Neuronal stem cell (in vitro differentiated cells): ENCODE measurements around the gene TWSG1.

Experiments used
- DNase-seq: peaks from one replicate; pipeline ENCODE4 v3.0.0-alpha.2; 2013; ENCODE audit warnings: low spot score
- H2AFZ ChIP-seq: one replicate; pipeline ENCODE4 v1.6.1; 2013; ENCODE audit warnings: mild to moderate bottlenecking, low read length, inconsistent platforms
- H2AK5ac ChIP-seq: 2 replicates; pipeline ENCODE4 v1.6.1; 2013; ENCODE audit warnings: low read depth, mild to moderate bottlenecking, inconsistent platforms, low read length, moderate library complexity, mixed read lengths
- H2BK120ac ChIP-seq: 2 replicates; pipeline ENCODE4 v1.6.1; 2013; ENCODE audit warnings: low read depth, mild to moderate bottlenecking, inconsistent platforms, low read length, moderate library complexity, mixed read lengths
- H2BK12ac ChIP-seq: one replicate; pipeline ENCODE4 v1.6.1; 2013; ENCODE audit warnings: low read length, inconsistent platforms
- H2BK15ac ChIP-seq: 2 replicates; pipeline ENCODE4 v1.6.1; 2013; ENCODE audit warnings: mild to moderate bottlenecking, low read length, inconsistent platforms, mixed read lengths
- H2BK5ac ChIP-seq: one replicate; pipeline ENCODE4 v1.6.1; 2013; ENCODE audit warnings: inconsistent platforms, mild to moderate bottlenecking, low read length, moderate library complexity
- H3K14ac ChIP-seq: one replicate; pipeline ENCODE4 v1.6.1; 2013; ENCODE audit warnings: low read length, inconsistent platforms
- H3K18ac ChIP-seq: 2 replicates; pipeline ENCODE4 v1.6.1; 2013; ENCODE audit warnings: low read length, inconsistent platforms
- H3K23ac ChIP-seq: 2 replicates; pipeline ENCODE4 v1.6.1; 2013; ENCODE audit warnings: low read depth, mild to moderate bottlenecking, mixed read lengths, low read length, inconsistent platforms; ENCODE audit not compliant: poor library complexity
- H3K27ac ChIP-seq: replicated peaks from 3 replicates; pipeline ENCODE4 v1.5.1; 2013; ENCODE audit warnings: low read length, inconsistent platforms
- H3K27me3 ChIP-seq, 3 experiments: 2 replicates each; pipeline ENCODE4 v1.6.1; 2013; ENCODE audit warnings: low read length in 3 of 3, mild to moderate bottlenecking in 2 of 3, inconsistent platforms in 1 of 3, low read depth in 1 of 3, mixed read lengths in 1 of 3, moderate library complexity in 1 of 3; ENCODE audit not compliant: control insufficient read depth in 3 of 3, insufficient read depth in 3 of 3
- H3K36me3 ChIP-seq, 2 donors: replicated peaks in 1 of 2; 2 replicates each; pipeline ENCODE4 v1.6.1; 2013; ENCODE audit warnings: low read length in 2 of 2; ENCODE audit not compliant: control insufficient read depth in 2 of 2, insufficient read depth in 2 of 2
- H3K4ac ChIP-seq: 2 replicates; pipeline ENCODE4 v1.6.1; 2013; ENCODE audit warnings: inconsistent platforms, mild to moderate bottlenecking, low read length, moderate library complexity
- H3K4me1 ChIP-seq, 2 donors: 1 replicate in 1 of 2; 2 replicates in 1 of 2; pipeline ENCODE4 v1.6.1; 2013; ENCODE audit warnings: low read length in 2 of 2, low read depth in 1 of 2; ENCODE audit not compliant: control insufficient read depth in 2 of 2, insufficient read depth in 1 of 2
- H3K4me2 ChIP-seq: one replicate; pipeline ENCODE4 v1.6.1; 2013; ENCODE audit warnings: mild to moderate bottlenecking, low read length, inconsistent platforms; ENCODE audit not compliant: insufficient read depth, poor library complexity, severe bottlenecking
- H3K4me3 ChIP-seq, 2 donors: 2 replicates each; pipeline ENCODE4 v1.5.1; 2013; ENCODE audit warnings: low read length in 2 of 2, mild to moderate bottlenecking in 2 of 2, inconsistent platforms in 1 of 2, moderate library complexity in 1 of 2
- H3K79me1 ChIP-seq: one replicate; pipeline ENCODE4 v1.6.1; 2013; ENCODE audit warnings: low read depth, mild to moderate bottlenecking, inconsistent platforms, low read length, moderate library complexity
- H3K9ac ChIP-seq: one replicate; pipeline ENCODE4 v1.6.1; 2013; ENCODE audit warnings: mild to moderate bottlenecking, low read depth, low read length, inconsistent platforms; ENCODE audit not compliant: poor library complexity
- H3K9me3 ChIP-seq, 2 donors: replicated peaks in 1 of 2; 2 replicates each; pipeline versions ENCODE3 to v1.6.1; 2013; ENCODE audit warnings: low read length in 2 of 2, mild to moderate bottlenecking in 2 of 2, inconsistent platforms in 1 of 2, low read depth in 1 of 2, mixed read lengths in 1 of 2, moderate library complexity in 1 of 2; ENCODE audit not compliant: control insufficient read depth in 2 of 2, insufficient read depth in 1 of 2
- H4K8ac ChIP-seq: one replicate; pipeline ENCODE4 v1.6.1; 2013; ENCODE audit warnings: low read depth, mild to moderate bottlenecking, inconsistent platforms, low read length, moderate library complexity
- H4K91ac ChIP-seq: one replicate; pipeline ENCODE4 v1.6.1; 2013; ENCODE audit warnings: low read length, low read depth, mild to moderate bottlenecking, inconsistent platforms; ENCODE audit not compliant: poor library complexity
- WGBS, 2 donors: extraction: QIAGEN DNeasy Blood & Tissue Kit; methylation state at CpG; one replicate each; pipeline ENCODE4 v1.1.7; 2013; ENCODE audit warnings: missing lambda C conversion rate in 2 of 2, mixed read lengths in 1 of 2; ENCODE audit not compliant: insufficient read length in 2 of 2, insufficient replicate concordance in 1 of 2; ENCODE audit errors: extremely low coverage in 2 of 2; 5-methylcytosine and 5-hydroxymethylcytosine counted together

Gene TWSG1

GRCh38 chr18:9437021-9437437, 102.5 kb downstream of the TWSG1 start:
- Histone ChIP-seq H3K23ac (no peak overlapping the region), H3K9ac (no peak overlapping the region), H3K27me3 (no peaks in the 10 kb centered on the region), H2BK120ac (no peak overlapping the region), H3K36me3 (no peaks in the 10 kb centered on the region), H3K14ac (no peak overlapping the region), H2AK5ac (no peak overlapping the region), H3K4ac (no peak overlapping the region), H4K91ac (no peak overlapping the region), H3K4me1 (peaks cover 11 to 17% of the 10 kb centered on the region in 2 donors), H3K4me3 (no peak overlapping the region), H2BK5ac (no peak overlapping the region), H3K4me2 (no peak overlapping the region), H3K27ac (no peak overlapping the region), H2BK15ac (no peak overlapping the region), H3K79me1 (no peaks in the 10 kb centered on the region), H3K18ac (peak overlapping the region; percentile 55), H3K9me3 (no peaks in the 10 kb centered on the region), H2AFZ (peak overlapping the region; percentile 37), H2BK12ac (no peak overlapping the region), H4K8ac (no peak overlapping the region)
- WGBS, 2 donors = no CpG with 5 or more reads among the region's 5 CpGs
- no peak for DNase-seq

- H2BK15ac ChIP-seq = no peak overlapping the region
- no peak overlapping the region for H4K8ac ChIP-seq
- H3K18ac ChIP-seq = no peak overlapping the region
- no peak overlapping the region for H3K23ac ChIP-seq
- H3K27ac ChIP-seq = no peak overlapping the region
- no peak overlapping the region for H3K4me2 ChIP-seq
- no peak overlapping the region for H2AFZ ChIP-seq
- H3K36me3 ChIP-seq = no peaks in the 10 kb centered on the region
- no peak overlapping the region for H3K9ac ChIP-seq
- H4K91ac ChIP-seq = no peak overlapping the region
- H3K14ac ChIP-seq = no peak overlapping the region
- no peak for DNase-seq
- no peak overlapping the region for H3K4me3 ChIP-seq
- H3K79me1 ChIP-seq = no peaks in the 10 kb centered on the region
- WGBS, 2 donors = no CpG with 5 or more reads among the region's 4 CpGs
- H2AK5ac ChIP-seq = no peak overlapping the region
- no peaks in the 10 kb centered on the region for H3K9me3 ChIP-seq
- no peaks in the 10 kb centered on the region for H3K27me3 ChIP-seq
- peaks cover 11 to 17% of the 10 kb centered on the region in 2 donors for H3K4me1 ChIP-seq
- H2BK12ac ChIP-seq = no peak overlapping the region
- no peak overlapping the region for H2BK5ac ChIP-seq
- H2BK120ac ChIP-seq = no peak overlapping the region
- H3K4ac ChIP-seq = no peak overlapping the region
These were observed 103.1 kb downstream of the TWSG1 start for GRCh38 chr18:9437672-9438071.

GRCh38 chr18:9441061-9441460, 106.5 kb downstream of the TWSG1 start:
- no peak overlapping the region for H3K4me3 ChIP-seq
- H3K27ac ChIP-seq = no peak overlapping the region
- H2BK120ac ChIP-seq = no peak overlapping the region
- H3K27me3 ChIP-seq = no peaks in the 10 kb centered on the region
- DNase-seq = no peak
- WGBS, 2 donors = 100% methylated on average over 2 of the region's 3 CpGs; no CpG with 5 or more reads in 1 of the 2 donors
- H3K79me1 ChIP-seq = no peaks in the 10 kb centered on the region
- no peaks in the 10 kb centered on the region for H3K36me3 ChIP-seq
- no peak overlapping the region for H3K9ac ChIP-seq
- H2AK5ac ChIP-seq = no peak overlapping the region
- H3K14ac ChIP-seq = no peak overlapping the region
- peaks cover 1 to 8% of the 10 kb centered on the region in 2 donors for H3K4me1 ChIP-seq
- H2BK15ac ChIP-seq = no peak overlapping the region
- no peak overlapping the region for H3K18ac ChIP-seq
- H2AFZ ChIP-seq = no peak overlapping the region
- no peak overlapping the region for H3K4me2 ChIP-seq
- no peak overlapping the region for H3K4ac ChIP-seq
- H3K9me3 ChIP-seq = peaks cover 0 to under 1% of the 10 kb centered on the region in 2 donors
- H3K23ac ChIP-seq = no peak overlapping the region
- H2BK12ac ChIP-seq = no peak overlapping the region
- H4K8ac ChIP-seq = no peak overlapping the region
- no peak overlapping the region for H4K91ac ChIP-seq
- H2BK5ac ChIP-seq = no peak overlapping the region

- no peaks in the 10 kb centered on the region for H3K79me1 ChIP-seq
- H2AFZ ChIP-seq = no peak overlapping the region
- H2AK5ac ChIP-seq = no peak overlapping the region
- H3K9ac ChIP-seq = no peak overlapping the region
- no peak overlapping the region for H2BK120ac ChIP-seq
- H3K4me1 ChIP-seq = no peaks in the 10 kb centered on the region
- H3K14ac ChIP-seq = no peak overlapping the region
- no peak overlapping the region for H3K18ac ChIP-seq
- no peak for DNase-seq
- no peak overlapping the region for H3K27ac ChIP-seq
- H3K36me3 ChIP-seq = no peaks in the 10 kb centered on the region
- H2BK5ac ChIP-seq = no peak overlapping the region
- H4K8ac ChIP-seq = no peak overlapping the region
- no peak overlapping the region for H3K4ac ChIP-seq
- H3K23ac ChIP-seq = no peak overlapping the region
- H2BK12ac ChIP-seq = no peak overlapping the region
- peaks cover 5 to 15% of the 10 kb centered on the region in 2 donors for H3K9me3 ChIP-seq
- H3K27me3 ChIP-seq = no peaks in the 10 kb centered on the region
- H3K4me2 ChIP-seq = no peak overlapping the region
- H3K4me3 ChIP-seq = no peak overlapping the region
- no CpG with 5 or more reads among the region's 3 CpGs for WGBS, 2 donors
- no peak overlapping the region for H4K91ac ChIP-seq
- H2BK15ac ChIP-seq = no peak overlapping the region
These were observed 110.0 kb downstream of the TWSG1 start for GRCh38 chr18:9444549-9444948.
